Glutamatergic neuron (in vitro differentiated cells): ENCODE measurements around the gene MEN1. TPM values are rescaled to one million over a fixed set of nuclear protein-coding genes. Genes with fewer than 3 reads are reported as not detected.

Source experiments
- DNase-seq: peaks from one replicate; pipeline ENCODE4 v3.0.0; 2022
- H3K27ac Mint-ChIP-seq: one replicate; pipeline ENCODE4 v1.8.0; 2020; ENCODE audit warnings: mild to moderate bottlenecking, mixed read lengths, inconsistent platforms; ENCODE audit not compliant: unreplicated experiment
- H3K27me3 Mint-ChIP-seq: one replicate; pipeline ENCODE4 v1.8.0; 2020; ENCODE audit warnings: mild to moderate bottlenecking, moderate library complexity, mixed read lengths, inconsistent platforms; ENCODE audit not compliant: unreplicated experiment
- H3K36me3 Mint-ChIP-seq: one replicate; pipeline ENCODE4 v1.8.0; 2020; ENCODE audit warnings: mild to moderate bottlenecking, mixed read lengths, inconsistent platforms; ENCODE audit not compliant: unreplicated experiment
- H3K4me1 Mint-ChIP-seq: one replicate; pipeline ENCODE4 v1.8.0; 2020; ENCODE audit warnings: mild to moderate bottlenecking, low read depth, mixed read lengths, inconsistent platforms; ENCODE audit not compliant: unreplicated experiment
- H3K4me3 Mint-ChIP-seq: one replicate; pipeline ENCODE4 v1.8.0; 2020; ENCODE audit warnings: mild to moderate bottlenecking, mixed read lengths, inconsistent platforms; ENCODE audit not compliant: unreplicated experiment
- H3K9me3 Mint-ChIP-seq: one replicate; pipeline ENCODE4 v1.8.0; 2020; ENCODE audit warnings: mild to moderate bottlenecking, moderate library complexity, mixed read lengths, inconsistent platforms; ENCODE audit not compliant: unreplicated experiment
- total RNA-seq: library from RNA; stranded (reverse); fragmentation: NEBNext Ultra II Directional; extraction: Animal tissue kit (Norgen Biotek cat#: 25700); gene quantifications from one replicate; pipeline ENCODE4 v1.2.1, GENCODE V29; 2021; ENCODE audit not compliant: unreplicated experiment
- TF ChIP-seq, protein P1 (sequence below): fragments of 200-600 bp; sonication (generic); IDR thresholded peaks from one replicate; pipeline ENCODE4 v1.5.0; 2021; ENCODE audit not compliant: partially characterized antibody, unreplicated experiment

Gene MEN1
- total RNA-seq, 1 donor from 2014 or later = 39.7 TPM

GRCh38 chr11:64762674-64763525 lies 47.5 kb downstream of the MEN1 start:
- TF ChIP-seq, protein P1, sequence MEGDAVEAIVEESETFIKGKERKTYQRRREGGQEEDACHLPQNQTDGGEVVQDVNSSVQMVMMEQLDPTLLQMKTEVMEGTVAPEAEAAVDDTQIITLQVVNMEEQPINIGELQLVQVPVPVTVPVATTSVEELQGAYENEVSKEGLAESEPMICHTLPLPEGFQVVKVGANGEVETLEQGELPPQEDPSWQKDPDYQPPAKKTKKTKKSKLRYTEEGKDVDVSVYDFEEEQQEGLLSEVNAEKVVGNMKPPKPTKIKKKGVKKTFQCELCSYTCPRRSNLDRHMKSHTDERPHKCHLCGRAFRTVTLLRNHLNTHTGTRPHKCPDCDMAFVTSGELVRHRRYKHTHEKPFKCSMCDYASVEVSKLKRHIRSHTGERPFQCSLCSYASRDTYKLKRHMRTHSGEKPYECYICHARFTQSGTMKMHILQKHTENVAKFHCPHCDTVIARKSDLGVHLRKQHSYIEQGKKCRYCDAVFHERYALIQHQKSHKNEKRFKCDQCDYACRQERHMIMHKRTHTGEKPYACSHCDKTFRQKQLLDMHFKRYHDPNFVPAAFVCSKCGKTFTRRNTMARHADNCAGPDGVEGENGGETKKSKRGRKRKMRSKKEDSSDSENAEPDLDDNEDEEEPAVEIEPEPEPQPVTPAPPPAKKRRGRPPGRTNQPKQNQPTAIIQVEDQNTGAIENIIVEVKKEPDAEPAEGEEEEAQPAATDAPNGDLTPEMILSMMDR = no peak
- Mint-ChIP-seq H3K9me3 (peaks cover 7% of the 10 kb centered on the region), H3K27ac (no peak overlapping the region), H3K36me3 (no peaks in the 10 kb centered on the region), H3K27me3 (peaks cover 4% of the 10 kb centered on the region), H3K4me1 (peaks cover 23% of the 10 kb centered on the region), H3K4me3 (no peak overlapping the region)
- no peak for DNase-seq

GRCh38 chr11:64762277-64762673 lies 48.1 kb downstream of the MEN1 start:
- peaks cover 7% of the 10 kb centered on the region for H3K9me3 Mint-ChIP-seq
- H3K27ac Mint-ChIP-seq = no peak overlapping the region
- TF ChIP-seq, protein P1 = no peak
- no peaks in the 10 kb centered on the region for H3K36me3 Mint-ChIP-seq
- H3K27me3 Mint-ChIP-seq = peaks cover 6% of the 10 kb centered on the region
- DNase-seq = no peak
- peaks cover 23% of the 10 kb centered on the region for H3K4me1 Mint-ChIP-seq
- H3K4me3 Mint-ChIP-seq = no peak overlapping the region

GRCh38 chr11:64760759-64761420 lies 49.5 kb downstream of the MEN1 start:
- TF ChIP-seq, protein P1 = no peak
- H3K9me3 Mint-ChIP-seq = peaks cover 7% of the 10 kb centered on the region
- no peak overlapping the region for H3K27ac Mint-ChIP-seq
- peaks cover 4% of the 10 kb centered on the region for H3K27me3 Mint-ChIP-seq
- H3K4me1 Mint-ChIP-seq = peaks cover 23% of the 10 kb centered on the region
- no peaks in the 10 kb centered on the region for H3K36me3 Mint-ChIP-seq
- no peak for DNase-seq
- peak overlapping the region; percentile 30 for H3K4me3 Mint-ChIP-seq

GRCh38 chr11:64759722-64760719 lies 50.3 kb downstream of the MEN1 start, which contains the start of gene PYGM:
TSS of gene PYGM (minus strand) at chr11:64759974. CDS start at chr11:64759898, 76 bp downstream.
- Mint-ChIP-seq H3K4me1 (peaks cover 22% of the 10 kb centered on the region), H3K27me3 (peaks cover 6% of the 10 kb centered on the region), H3K27ac (peak within 1 kb of the TSS; percentile 78), H3K36me3 (no peaks in the 10 kb centered on the region), H3K9me3 (peaks cover 6% of the 10 kb centered on the region), H3K4me3 (peak within 1 kb of the TSS; percentile 52)
- TF ChIP-seq, protein P1 = no peak
- DNase-seq = peak; percentile 85
